ENCODE results near the gene GNPTAB. TPM values are rescaled to one million over a fixed set of nuclear protein-coding genes. Genes with fewer than 3 reads are reported as not detected.

GNPTAB gene
- total and polyA plus RNA-seq, 2 donors (not counting 1 experiment from before 2014, with no cell fraction given), result 10.4 to 79.4 TPM

DNA sequence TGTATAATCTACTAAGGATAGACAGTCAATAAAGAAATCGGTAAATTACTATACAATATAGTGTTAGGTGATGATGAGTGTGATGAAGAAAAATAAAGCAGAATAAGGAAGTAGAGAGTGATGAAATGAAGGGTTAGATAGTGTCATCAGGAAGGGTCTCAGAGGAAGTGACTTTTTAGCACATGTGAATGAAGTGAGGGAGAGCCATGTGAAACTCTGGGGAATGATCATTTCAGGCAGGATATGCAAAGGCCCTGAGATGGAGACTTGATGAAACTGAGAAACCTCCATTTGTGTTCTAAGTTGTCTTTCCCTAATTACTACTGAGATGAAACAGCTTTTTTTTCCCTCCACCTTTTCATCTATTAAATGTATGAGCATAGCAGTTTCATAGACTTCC lies 19.4 kb upstream of the GNPTAB start:
- Histone ChIP-seq H3K9me3 (ENCODE audit: control extremely low read depth in 1 of 3, control insufficient read depth in 2 of 3, insufficient read depth in 1 of 3, low read length in 2 of 3) (no peaks in the 10 kb centered on the region), H3K27ac (ENCODE audit: low read length in 2 of 2) (no peak overlapping the region), H2AFZ (ENCODE audit: insufficient read depth, low read depth, low read length, poor library complexity, severe bottlenecking) (no peak overlapping the region), H4K20me1 (ENCODE audit: control insufficient read depth, insufficient read depth, low read length, poor library complexity, severe bottlenecking) (no peaks in the 10 kb centered on the region), H3K4me3 (ENCODE audit: control extremely low read depth in 1 of 5, extremely low read depth in 1 of 5, insufficient read depth in 1 of 5, low read depth in 2 of 5, low read length in 4 of 5) (no peak overlapping the region), H3K36me3 (replicated peaks in 1 of 2; ENCODE audit: control extremely low read depth in 1 of 2, control insufficient read depth in 1 of 2, extremely low read depth in 1 of 2, insufficient read depth in 2 of 2, low read length in 1 of 2) (no peaks in the 10 kb centered on the region), H3K4me2 (replicated peaks; ENCODE audit: low read depth, low read length, poor library complexity, severe bottlenecking) (no peak overlapping the region), H3K9ac (ENCODE audit: low read length) (no peak overlapping the region), H3K4me1 (ENCODE audit: control insufficient read depth in 2 of 2, insufficient read depth in 2 of 2, low read length in 2 of 2) (peaks cover 12% of the 10 kb centered on the region in 2 donors), H3K27me3 (replicated peaks in 1 of 4; ENCODE audit: control extremely low read depth in 1 of 4, control insufficient read depth in 3 of 4, insufficient read depth in 4 of 4, low read length in 3 of 4) (no peaks in the 10 kb centered on the region), H3K79me2 (ENCODE audit: control insufficient read depth, insufficient read depth, low read length) (no peaks in the 10 kb centered on the region)
- H3K4me1 Mint-ChIP-seq, result peaks cover 20% of the 10 kb centered on the region
- intact Hi-C loops (cut with micrococcal nuclease), result no loop called here
- no peak for DNase-seq
- no peak for TF ChIP-seq CTCF (IDR thresholded peaks at IDR 0.05)
- TF ChIP-seq EZH2 (IDR thresholded peaks at IDR 0.05; ENCODE audit: borderline replicate concordance, insufficient read depth, low read depth, low read length, poor library complexity, severe bottlenecking), result no peak
- H3K9me3 Mint-ChIP-seq (ENCODE audit: insufficient read depth), result no peaks in the 10 kb centered on the region
- POLR2A ChIA-PET, result no interaction called here
- WGBS (ENCODE audit: insufficient coverage), result no CpG with 5 or more reads among the region's 1 CpG
- no peak for ATAC-seq (ENCODE audit: low read depth)
- no peak overlapping the region for H3K27ac Mint-ChIP-seq
- no peak overlapping the region for H3K4me3 Mint-ChIP-seq
- no peaks in the 10 kb centered on the region for H3K27me3 Mint-ChIP-seq
- CTCF ChIA-PET, result no interaction called here

- 89% methylated on average over 5 of the region's 5 CpGs for WGBS (ENCODE audit: insufficient coverage)
- Histone ChIP-seq H3K79me2 (ENCODE audit: control insufficient read depth, insufficient read depth, low read length) (no peaks in the 10 kb centered on the region), H3K9me3 (ENCODE audit: control extremely low read depth in 1 of 3, control insufficient read depth in 2 of 3, insufficient read depth in 1 of 3, low read length in 2 of 3) (no peaks in the 10 kb centered on the region), H4K20me1 (ENCODE audit: control insufficient read depth, insufficient read depth, low read length, poor library complexity, severe bottlenecking) (no peaks in the 10 kb centered on the region), H3K4me1 (ENCODE audit: control insufficient read depth in 2 of 2, insufficient read depth in 2 of 2, low read length in 2 of 2) (no peaks in the 10 kb centered on the region), H3K27me3 (replicated peaks in 1 of 4; ENCODE audit: control extremely low read depth in 1 of 4, control insufficient read depth in 3 of 4, insufficient read depth in 4 of 4, low read length in 3 of 4) (no peaks in the 10 kb centered on the region), H3K36me3 (replicated peaks in 1 of 2; ENCODE audit: control extremely low read depth in 1 of 2, control insufficient read depth in 1 of 2, extremely low read depth in 1 of 2, insufficient read depth in 2 of 2, low read length in 1 of 2) (no peaks in the 10 kb centered on the region), H3K4me2 (replicated peaks; ENCODE audit: low read depth, low read length, poor library complexity, severe bottlenecking) (no peak overlapping the region), H3K9ac (ENCODE audit: low read length) (no peak overlapping the region), H3K27ac (ENCODE audit: low read length in 2 of 2) (no peak overlapping the region), H2AFZ (ENCODE audit: insufficient read depth, low read depth, low read length, poor library complexity, severe bottlenecking) (no peak overlapping the region), H3K4me3 (ENCODE audit: control extremely low read depth in 1 of 5, extremely low read depth in 1 of 5, insufficient read depth in 1 of 5, low read depth in 2 of 5, low read length in 4 of 5) (no peak overlapping the region)
- ATAC-seq (ENCODE audit: low read depth) (no peak), DNase-seq (no peak)
- no peaks in the 10 kb centered on the region for H3K9me3 Mint-ChIP-seq (ENCODE audit: insufficient read depth)
- peaks cover 10% of the 10 kb centered on the region for H3K4me1 Mint-ChIP-seq
- TF ChIP-seq CTCF (IDR thresholded peaks at IDR 0.05) (no peak), EZH2 (IDR thresholded peaks at IDR 0.05; ENCODE audit: borderline replicate concordance, insufficient read depth, low read depth, low read length, poor library complexity, severe bottlenecking) (no peak)
- H3K4me3 Mint-ChIP-seq, result no peak overlapping the region
- H3K27me3 Mint-ChIP-seq, result no peaks in the 10 kb centered on the region
- H3K27ac Mint-ChIP-seq, result no peak overlapping the region
- intact Hi-C loops (cut with micrococcal nuclease), result no loop called here
- ChIA-PET CTCF (interaction anchor here (0.8 kb wide), 1 partner anchor 9 kb away, joined by 3 read pairs; no protein-coding TSS in a partner anchor), POLR2A (no interaction called here)
These were observed 16.6 kb upstream of the GNPTAB start for GRCh38 chr12:101847325-101847724.
